Fibroblast of peridontal ligament (primary cell): ENCODE measurements around the gene EVA1A.
"Not testable (repeated sequence)": the region's sequence is repeated elsewhere in the genome, so short reads cannot be mapped to it uniquely, and the experiment has no call there.

ENCODE experiments used
- DNase-seq: peaks from one replicate; pipeline ENCODE4 v3.0.0-alpha.2; 2010; ENCODE audit errors: extremely low read depth

EVA1A gene

DNA sequence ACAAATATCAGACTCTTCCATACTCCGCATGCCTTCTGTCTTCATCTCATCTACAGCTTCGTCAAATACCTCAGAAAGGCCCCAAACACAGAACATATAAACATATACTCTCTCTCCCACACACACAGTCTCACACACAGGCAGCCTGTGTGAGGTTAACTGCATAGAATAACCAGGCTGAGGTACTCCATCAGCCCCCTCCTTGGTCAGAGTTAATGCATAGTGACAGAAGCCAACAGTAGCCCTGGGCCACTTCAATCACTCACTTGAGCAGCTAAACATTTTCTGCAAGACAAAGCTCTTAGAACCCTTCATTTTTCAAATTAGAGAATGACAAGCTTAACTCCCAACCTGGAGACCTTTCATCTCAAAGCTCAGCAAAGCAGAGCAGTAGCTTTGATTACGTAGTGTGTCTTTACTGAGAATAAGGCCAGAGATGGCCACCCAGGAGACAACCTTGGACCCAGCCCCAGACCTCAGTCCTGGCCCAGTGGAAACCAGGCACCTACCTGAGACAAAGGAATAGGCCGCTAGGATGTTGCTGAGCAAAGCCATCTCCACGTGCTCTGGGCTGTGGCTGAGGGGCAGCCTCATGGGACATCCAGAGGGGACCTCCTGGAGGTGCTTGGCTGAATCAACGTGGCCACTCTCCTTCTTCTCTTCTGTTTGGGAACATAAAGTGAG is 43.0 kb downstream of the EVA1A start:
- DNase-seq = no peak

DNA sequence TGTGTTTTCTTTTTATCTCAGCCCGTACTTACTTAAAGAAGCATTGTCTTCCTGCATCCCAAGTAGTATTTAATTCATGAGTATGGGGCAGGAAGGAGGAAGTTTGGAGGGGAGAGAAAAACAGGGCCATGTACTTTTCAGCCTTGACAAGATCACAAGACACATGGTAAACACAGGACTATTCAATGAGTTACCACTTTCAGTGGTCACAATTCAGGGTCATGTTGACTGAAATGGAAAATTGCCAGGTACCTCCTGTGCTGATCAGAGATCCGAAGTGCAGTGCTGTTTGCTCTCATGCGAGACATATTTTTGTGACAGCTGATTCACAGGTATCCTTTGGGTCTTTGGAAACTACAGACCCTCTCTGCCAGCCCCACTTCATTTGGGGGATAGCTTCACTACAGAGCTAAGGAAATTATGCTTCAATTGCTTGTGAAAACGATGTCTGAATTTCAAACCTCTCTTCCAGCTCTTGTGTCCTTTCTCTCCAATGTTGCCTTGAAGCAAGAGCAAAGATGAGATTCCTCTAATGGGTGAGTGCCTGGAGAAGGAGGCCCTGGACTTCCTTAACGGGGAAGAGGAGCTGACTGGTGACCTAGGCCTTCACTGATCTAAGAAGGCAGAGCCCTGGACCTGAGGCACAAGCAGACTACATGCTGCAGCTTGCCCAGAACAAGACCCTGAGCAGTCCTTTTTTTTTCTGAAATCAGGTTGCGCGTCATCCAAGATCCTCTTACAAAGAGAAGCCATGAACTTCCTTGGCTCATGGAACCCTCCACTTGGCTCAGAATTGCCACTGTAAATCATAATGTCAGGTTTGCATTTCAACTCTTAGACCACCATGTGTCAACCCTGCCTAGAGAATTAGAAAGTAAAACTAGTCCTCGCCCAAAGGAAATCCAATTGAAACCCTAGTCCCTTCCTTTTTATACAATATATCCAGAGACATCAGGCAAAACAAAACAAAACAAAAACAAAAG is 44.1 kb downstream of the EVA1A start:
- DNase-seq = no peak

DNA sequence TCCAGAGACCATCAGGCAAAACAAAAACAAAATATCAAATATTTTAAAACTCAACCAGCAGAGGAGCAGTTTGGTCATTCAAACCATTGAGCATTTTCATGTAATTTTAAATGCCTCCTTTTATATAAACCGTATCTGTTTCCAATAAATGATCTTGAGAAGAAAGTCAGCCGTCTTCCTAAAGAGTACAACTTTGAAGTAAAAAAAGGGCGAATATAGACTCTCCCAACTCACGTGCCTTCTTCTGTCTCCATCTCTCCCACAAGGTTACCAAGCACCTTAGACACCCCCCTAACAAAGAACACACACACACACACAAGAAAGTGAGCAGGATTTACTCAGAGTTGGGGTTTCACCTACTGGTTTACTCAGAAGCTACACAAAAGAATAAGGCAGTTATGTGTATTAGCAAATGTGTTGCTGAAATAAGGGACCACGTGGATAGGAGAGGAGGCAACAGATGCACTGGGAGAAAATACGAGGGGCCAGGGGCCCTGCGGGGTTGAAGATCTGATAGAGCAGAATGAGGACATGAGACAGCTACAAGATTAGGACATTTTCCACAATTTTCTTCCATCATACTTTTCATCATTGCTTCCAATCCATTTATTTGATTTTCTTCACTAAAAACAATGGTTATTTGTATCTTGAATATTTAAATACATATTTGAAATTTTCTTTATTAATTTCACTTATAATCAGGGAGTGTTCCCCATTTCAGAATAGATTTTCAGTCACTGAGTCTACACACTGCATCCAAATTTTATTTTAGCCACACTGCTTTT is 45.0 kb downstream of the EVA1A start:
- DNase-seq = no peak

DNA sequence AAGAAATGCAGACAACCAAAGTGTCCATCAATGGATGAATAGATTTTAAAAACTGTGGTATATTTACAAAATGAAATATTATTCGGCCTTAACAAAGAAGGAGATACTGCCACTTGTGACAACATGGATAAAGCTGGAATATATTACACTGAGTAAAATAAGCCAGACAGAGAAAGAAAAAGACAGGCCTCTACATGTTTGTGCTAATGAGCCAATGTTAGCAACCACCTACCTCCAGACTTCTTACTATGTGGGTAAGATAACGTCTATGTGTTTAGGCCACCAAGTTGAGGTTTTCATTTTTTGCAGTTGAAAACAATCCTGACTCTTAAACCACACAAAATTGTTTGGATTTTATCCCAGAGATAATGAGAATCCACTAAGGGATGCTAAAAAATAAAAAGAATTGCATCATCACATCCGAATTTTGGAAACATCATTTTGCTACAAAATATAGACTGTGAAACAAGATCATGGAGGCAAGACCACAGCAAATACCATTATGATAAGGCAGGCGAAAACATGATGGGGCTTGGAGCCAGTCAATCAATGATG is 47.0 kb downstream of the EVA1A start:
- peak; percentile 95 for DNase-seq

DNA sequence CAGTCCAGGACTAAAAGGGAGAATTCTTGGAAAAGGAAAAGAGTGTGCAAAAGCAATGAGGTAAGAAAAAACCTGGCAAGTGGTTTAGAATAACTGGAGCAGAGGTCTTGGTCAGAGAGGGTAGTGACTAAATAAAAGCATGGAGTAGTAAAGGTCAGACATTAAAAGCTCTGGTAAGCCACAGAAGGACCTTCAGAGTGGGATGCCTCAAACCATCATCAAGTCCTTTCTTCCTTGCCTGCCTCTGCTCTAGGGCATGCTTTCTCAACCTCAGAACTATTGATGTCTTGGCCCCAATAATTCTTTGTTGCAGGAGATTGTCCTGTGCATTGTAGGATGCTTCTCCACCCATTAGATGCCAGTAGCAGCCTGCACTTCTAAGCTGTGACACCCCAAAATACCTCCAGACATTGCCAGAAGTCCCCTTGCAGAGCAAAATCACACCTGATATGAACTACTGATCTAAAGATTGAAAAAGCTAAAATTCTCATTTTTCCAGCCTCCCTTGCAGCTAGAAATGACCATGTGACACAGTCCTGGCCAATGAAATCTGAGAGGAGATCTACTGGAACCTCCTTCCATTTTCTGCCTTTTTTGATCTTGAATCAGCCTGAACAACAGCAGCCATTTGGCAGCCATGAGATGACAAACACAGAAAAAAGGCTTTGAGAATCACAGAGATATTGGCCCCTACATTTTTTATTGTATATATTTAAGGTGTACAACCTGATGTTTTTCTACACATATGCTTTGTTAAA is 48.1 kb downstream of the EVA1A start:
- no peak for DNase-seq

DNA sequence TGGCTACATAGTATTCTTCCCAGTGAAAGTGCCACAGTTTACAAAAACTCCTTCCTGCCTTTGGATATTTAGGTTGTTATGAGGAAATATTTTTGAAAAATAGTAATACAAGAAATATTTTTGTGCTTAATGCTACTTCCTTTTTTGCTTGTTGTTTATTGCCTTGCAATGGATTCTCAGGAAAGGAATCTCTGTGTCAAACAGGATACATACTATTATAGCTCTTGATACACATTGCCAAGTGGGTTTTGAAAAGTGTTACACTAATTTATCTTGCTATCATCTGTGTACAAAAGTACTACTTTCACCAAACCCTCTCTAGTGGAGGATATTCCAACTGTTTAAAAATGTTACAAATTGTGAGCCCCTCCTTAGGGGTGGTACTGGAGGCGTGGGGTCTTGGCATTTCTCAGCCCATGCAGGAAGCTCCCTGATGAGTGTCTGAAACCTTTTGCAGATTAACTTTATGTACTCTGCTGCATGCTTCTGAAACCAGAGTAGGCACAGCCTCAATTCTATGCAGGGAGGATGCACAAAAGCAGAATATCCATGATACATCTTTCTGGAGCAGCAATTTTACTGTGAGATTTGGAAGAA is 54.5 kb downstream of the EVA1A start:
- no peak for DNase-seq

DNA sequence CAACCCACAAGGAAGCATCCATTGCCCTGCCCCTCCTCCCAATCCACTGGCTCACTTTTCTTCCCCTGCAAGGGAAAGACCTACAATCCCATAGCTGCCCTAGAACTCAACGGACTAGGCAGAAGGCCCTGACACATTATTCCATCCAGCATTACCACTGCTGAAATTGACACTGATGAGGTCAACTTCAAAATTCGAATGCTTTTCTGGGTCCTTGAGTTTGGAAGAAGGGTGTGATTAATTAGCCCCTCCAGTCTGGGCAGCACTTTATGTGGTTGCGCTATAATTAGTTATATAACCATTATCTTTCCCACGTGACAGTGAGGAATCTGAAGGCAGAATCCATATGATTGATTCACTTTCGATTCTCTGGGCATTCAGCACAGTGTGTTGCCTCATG is 55.7 kb downstream of the EVA1A start:
- DNase-seq = no peak

DNA sequence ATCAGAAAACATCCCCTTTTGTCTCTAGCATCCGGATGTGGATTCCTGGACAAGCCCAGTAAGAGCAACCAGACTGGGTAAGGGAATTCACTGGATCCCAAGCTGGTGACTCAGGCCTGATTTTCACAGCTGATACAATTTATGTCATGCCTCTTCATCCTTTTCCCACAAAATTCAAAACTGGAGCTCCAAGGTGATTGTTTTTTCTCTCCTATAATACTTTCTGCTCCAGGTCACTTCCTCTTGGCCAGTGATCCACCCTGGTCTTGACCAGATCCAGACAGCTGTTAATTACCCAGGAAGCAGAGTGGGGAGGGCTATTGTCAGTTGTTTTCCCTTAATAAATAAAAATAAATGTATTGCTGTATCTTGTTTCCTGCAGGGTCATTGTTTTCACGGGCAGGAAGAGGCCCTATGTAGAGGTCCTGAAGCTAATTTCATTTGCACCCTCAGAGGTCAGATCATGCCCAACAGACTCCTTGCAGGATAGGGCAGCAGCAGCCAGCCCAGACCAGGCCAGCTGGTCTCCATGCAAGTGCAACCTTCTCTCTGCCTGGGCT is 57.6 kb downstream of the EVA1A start:
- peak; percentile 65 for DNase-seq

DNA sequence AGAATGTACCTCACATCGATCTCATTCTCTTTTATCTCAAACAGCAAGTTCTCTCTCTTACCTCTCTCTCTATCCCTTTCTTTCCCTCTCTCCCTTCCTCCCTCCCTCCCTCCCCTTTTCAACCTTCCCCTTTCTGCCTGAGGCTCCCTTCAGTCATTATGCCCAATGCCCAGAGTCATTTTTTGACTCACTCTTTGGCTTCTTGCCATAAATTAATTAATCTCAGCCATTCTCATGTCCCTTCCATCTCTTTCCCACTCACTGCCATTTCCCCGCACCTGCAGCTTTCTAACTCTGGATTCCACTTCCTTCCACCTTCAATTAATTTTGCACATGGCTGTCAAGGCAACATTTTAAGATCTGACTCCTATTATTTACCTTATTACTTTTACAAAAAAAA is 60.1 kb downstream of the EVA1A start:
- peak; percentile 57 for DNase-seq

DNA sequence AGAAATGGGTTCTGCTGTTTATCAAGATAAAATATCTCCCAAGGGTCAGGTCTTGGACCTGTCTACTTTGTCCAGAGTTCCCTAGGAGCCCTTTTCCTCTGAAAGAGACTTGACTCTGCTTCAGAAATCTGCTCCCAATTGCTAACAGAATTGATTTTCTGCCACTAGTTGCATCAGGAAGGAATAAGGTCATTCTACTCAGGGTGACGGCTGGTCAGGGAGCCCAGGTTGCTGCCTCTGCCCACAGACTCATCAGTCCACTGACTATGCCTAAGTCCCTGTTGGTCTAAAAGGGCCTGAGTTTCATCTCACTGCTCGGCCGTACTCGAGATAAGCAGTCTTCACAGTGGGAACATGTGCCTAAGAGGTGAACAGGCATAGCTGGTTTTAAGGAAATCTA is 61.2 kb downstream of the EVA1A start:
- DNase-seq = no peak

DNA sequence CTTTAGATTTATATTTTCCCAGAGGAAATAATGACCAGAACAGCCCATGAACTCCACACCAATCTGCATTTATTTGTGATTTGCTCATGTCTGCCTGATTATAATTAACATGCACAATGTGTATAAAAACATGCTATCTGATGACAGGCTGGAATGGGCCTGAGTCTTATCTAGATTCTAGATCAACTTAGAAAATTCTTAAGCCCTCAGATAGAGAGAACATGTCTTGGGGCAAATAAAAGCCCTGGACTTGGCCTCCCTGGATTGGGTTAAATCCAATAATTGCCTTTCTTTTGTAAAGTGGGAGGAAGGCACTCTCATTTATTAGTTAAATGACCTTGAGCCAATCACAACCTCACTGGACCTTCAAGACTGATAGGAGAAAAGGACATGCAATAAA is 61.8 kb downstream of the EVA1A start:
- no peak for DNase-seq

DNA sequence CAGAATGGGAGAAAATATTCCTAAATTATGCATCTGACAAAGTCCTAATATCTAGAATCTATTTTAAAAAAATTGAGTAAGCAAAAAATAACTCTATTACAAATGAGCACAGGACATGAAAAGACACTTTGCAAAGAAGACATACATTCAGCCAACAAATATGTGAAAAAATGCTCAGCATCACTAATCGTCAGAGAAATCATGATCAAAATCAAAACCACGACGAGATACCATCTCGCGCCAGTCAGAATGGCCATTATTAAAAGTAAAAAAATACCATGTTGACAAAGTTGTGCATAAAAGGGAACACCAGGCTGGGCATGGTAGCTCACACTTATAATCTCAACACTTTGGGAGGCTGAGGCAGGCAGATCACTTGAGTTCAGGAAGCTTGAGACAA is 63.5 kb downstream of the EVA1A start:
- no peak for DNase-seq

DNA sequence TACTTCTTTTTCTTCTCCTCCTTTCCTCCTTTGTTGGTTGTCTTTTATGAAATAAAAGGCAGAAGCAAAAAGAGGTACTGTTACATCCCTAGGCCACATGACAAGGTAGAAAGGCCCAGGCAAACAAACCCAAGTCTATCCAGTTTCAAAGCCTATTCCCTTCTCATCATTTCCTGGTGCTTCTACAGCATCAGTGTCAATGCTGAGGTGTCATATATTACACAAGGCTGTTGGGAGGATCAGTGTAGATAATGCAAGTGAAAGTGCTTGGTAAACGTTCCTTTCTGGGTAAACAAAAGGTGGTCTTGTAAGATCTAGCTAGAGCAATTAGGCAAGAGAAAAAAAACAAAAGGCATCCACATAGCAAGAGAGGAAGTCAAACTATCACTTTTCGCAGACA is 64.9 kb downstream of the EVA1A start:
- no peak for DNase-seq

DNA sequence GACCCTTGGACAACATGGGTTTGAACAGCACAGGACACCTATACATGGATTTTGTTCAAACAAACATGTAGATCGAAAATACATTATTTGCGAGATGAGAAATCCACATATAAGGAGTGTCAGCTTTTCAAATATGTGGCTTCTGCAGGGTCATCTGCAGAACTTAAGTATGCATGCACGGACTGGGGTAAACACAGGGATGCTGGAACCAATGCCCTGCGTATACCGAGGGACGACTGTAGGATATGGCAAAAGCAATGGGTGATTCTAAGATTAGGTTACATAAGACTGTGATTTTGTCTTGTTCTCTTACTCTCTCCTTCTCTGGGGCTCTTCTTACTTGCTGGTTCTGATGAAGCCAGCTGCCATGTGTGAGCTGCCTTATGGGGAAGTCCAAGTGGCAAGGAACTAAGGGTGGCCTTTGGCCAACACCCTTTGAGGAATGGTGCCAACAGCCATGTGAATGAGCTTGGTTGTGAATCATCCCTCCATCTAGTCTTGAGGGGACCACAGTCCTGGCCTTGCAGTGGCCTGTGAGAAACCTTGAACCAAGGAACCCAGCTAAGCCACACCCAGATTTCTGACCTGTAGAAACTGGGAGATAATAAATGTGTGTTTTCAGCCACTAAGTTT is 66.5 kb downstream of the EVA1A start:
- DNase-seq = peak; percentile 48

DNA sequence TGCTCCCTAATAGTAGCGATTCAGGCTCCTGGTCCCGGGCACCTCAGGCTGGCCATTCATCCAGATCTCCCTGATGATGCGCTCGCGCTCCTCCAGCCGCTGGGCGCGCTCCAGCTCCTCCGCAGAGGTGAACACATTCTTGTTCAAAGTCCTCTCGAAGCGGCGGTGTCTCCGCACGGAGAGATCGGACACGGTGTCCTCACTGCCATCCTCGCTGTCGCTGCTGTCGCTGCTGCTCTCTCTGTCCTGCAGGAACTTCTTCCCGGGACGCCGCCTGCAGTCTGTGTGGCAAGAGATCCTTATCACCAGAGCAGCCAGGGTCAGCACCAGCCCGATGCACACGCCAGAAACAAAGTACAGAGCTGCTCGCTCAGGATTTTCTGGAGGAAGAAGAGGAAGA is 67.5 kb downstream of the EVA1A start:
- no peak for DNase-seq

DNA sequence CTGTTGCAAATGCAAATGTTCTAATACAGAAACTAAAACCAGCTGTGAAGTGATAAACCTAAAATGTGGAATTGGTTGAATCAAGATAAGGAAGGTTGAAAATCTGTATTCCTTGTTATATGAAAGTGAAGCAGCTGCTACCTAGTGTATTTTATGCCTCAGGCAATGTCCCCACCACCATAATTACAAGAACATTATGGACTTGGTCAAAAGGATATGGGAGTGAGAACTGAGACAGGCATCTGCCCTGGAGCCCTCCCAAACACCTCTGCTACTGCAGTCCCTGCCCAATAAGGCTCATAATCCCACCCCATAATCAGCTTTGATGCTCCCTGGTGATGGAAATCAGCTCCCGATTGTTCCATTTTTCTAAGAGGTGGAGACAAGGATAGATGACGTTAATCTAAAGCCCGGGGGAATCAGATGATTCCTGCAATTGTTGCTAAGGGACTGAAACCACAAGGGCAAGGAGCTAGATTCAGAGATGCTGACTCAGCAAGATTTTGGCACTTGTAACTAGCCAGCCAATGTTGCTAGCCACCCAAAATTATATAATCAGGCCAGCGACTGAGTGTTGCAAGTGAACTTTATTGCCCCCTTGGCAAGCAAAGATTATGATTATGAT is 69.5 kb downstream of the EVA1A start:
- DNase-seq = peak; percentile 99

DNA sequence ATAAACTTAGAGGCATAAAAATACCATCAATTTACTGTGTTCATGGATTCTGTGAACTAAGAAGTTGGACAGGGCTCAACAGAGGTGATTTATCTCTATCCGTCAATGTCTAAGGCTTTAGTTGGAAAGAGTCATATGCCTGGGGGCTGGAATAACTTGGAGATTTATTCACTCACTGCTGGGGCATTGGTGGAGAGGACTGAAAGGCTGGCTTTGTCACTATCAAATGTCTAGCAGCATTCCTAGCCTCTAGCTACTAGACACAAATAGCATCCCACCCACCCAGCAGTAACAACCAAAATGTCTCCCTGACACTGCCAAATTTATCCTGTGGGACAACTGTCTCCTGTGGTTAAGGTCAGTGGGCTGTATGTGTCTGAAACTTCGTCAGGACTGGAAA is 71.0 kb downstream of the EVA1A start:
- DNase-seq = no peak

DNA sequence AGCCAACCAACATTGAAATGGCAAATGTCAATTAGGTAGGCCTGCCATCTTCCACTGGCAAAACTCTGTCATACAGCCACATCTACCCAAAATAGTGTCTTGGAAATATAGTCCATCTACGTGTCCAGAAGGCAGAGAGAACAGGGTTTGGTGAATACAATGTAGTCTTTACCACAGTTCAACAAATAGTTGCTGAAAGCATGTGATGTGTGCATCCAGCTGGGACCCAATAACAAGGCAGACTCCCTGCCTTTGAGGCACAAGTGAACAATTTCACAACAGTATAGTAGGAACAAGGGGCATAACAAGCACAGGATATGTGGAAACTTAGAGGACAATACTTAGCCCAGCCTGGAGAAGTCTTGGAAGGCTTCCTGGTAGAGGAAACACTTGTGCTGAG is 72.6 kb downstream of the EVA1A start:
- no peak for DNase-seq

DNA sequence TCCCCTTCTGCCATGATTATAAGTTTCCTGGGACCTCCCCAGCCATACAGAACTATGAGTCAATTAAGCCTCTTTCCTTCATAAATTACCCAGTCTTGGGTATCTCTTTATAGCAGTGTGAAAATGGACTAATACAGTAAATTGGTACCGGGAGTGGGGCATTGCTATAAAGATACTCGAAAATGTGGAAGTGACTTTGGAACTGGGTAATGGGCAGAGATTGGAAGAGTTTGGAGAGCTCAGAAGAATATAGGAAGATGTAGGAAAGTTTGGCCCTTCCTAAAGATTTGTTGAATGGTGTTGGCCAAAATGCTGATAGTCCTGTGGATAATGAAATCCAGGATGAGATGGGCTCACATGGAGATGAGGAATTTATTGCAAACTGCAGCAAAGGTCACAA is 74.0 kb downstream of the EVA1A start:
- DNase-seq = not testable (repeated sequence)

DNA sequence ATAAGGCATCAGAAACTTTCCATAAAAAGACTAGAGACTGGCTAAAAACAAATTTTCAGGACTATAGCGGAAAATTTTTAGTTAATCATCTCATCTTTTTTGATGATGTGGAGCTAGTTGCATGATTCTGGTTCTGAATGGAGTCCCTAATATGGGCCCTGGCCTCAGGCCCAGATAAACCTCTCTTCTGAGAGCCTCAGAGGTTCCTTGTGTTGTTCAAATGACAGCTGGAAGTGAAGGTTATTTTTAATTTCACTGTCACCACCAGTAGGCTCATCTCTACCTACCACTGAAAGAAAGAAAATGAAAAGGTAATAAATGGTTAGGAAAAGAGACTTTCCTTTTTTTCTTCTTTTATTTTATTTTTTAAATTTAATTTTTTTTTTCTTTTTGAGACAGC is 75.9 kb downstream of the EVA1A start:
- DNase-seq = no peak
